LNCaP clone FGC (cell line): ENCODE measurements around the gene FGF12.

Experiments
- DNase-seq: peaks from one replicate; pipeline ENCODE4 v3.0.0-alpha.2; 2011; ENCODE audit warnings: low read depth
- H3K4me3 ChIP-seq: 2 replicates; pipeline ENCODE4 v1.5.1; 2011; ENCODE audit warnings: mild to moderate bottlenecking, low read depth, low read length, control low read depth
- CTCF ChIP-seq: IDR thresholded peaks from 2 replicates; pipeline ENCODE4 v1.5.1; 2012; ENCODE audit warnings: mild to moderate bottlenecking; ENCODE audit not compliant: control insufficient read depth, insufficient read depth; ENCODE audit errors: extremely low read depth

The FGF12 gene

DNA sequence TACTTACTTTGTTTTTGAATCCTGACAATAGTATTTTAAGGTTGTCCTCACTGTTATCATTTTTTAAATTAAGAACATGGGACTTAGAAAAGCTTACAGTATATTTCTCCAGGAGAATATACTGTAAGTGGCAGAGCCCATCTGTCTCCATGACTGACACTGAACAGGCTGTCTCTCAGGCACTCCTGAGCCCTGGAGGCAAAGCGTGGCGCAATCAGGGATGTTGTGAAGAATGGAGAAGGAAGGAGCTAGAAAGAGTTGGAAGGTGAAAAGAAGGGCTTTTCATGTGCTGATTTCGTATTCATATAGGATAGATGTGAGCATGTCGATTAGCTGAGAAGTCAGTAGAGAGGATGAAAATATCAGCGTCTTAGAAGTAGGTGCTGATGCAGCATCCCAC lies 41.5 kb downstream of the FGF12 start:
- TF ChIP-seq CTCF, result no peak
- no peak overlapping the region for H3K4me3 ChIP-seq

DNA sequence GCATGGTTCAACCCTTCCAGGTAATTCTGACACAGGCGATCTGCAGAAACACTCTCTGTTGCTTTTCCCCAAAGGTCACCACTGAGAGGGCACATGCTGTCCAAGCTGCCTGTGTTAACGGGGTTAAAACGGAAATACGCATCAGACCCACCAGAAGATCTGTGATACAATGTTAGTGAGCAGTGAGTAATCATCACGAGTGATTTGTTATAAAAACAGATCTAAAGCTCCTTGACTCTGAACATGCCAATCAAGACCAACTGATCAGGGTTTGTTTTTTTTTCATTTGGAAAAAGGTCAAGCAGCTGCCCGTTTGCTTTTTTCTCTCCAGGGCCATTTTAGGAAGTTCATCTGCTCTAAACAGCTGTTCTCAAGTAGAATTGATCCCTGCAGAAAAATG lies 43.2 kb downstream of the FGF12 start:
- no peak for DNase-seq
- no peak overlapping the region for H3K4me3 ChIP-seq
- no peak for TF ChIP-seq CTCF

More for the DNA sequence above, 41.5 kb downstream of the FGF12 start:
- DNase-seq, result no peak

DNA sequence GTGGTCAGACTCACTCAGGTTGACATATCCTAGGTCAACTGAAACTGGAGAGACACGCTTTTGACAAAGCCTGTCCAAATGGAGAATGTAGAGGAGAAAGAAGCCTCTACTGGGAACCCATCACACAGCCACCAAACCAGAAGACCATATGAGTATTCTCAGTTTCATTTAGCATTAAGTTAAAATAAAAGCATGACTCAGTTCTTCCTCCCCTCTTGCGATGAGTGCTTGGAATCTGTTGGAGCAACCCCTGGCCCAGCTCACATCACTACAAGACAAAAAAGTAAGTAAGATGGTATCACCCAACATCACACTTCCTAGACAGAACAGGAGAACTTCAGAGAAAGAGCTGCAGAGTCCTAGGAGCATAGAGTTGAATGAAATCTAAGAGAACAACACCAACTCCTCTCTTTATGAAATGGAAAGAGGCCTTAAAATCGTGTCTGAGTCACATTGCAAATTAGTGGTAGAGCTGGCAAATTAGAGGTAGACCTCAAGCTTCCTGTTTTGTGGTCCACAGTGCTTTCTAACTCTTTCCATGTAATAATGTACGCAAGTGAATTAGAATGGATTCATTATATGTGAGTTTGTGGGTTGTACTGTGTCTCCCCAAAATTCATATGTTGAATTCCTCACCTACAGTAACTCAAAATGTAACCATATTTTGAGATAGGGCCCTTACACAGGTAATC lies 51.2 kb downstream of the FGF12 start:
- H3K4me3 ChIP-seq, result no peak overlapping the region
- no peak for TF ChIP-seq CTCF
- no peak for DNase-seq

- no peak for TF ChIP-seq CTCF
- no peak for DNase-seq
- H3K4me3 ChIP-seq, result no peak overlapping the region
Measured at GRCh38 chr3:192655628-192656027, 71.7 kb downstream of the FGF12 start.

GRCh38 chr3:192655040-192655439 lies 72.3 kb downstream of the FGF12 start:
- no peak overlapping the region for H3K4me3 ChIP-seq
- no peak for DNase-seq
- no peak for TF ChIP-seq CTCF

- H3K4me3 ChIP-seq, result no peak overlapping the region
- DNase-seq, result no peak
- TF ChIP-seq CTCF, result no peak
Measured at GRCh38 chr3:192653862-192654261, 73.5 kb downstream of the FGF12 start.

DNA sequence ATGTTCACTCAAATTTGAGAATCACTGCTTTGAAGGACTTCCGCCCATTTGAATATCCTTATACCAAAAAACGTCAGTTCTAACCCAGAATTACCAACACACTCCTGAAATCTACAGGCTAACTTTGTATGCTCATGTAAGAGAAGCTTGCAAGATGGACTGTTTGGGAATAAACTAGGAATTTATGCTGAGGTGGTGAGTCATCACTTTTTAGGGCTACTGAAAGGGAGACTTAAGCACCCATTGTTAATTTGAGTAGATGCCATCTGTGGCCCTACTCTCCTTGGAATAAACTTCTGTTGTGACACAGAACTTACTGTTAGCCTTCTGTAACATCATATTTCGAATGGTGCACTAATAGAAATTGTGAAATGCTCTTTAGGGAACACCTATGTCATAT lies 74.6 kb downstream of the FGF12 start:
- no peak for TF ChIP-seq CTCF
- H3K4me3 ChIP-seq, result no peak overlapping the region
- DNase-seq, result no peak
